Neural cell (in vitro differentiated cells): Measurements from ENCODE around the gene OTUB2. TPM values are rescaled to one million over a fixed set of nuclear protein-coding genes. Genes with fewer than 3 reads are reported as not detected.

Experiments
- H2AFZ ChIP-seq: fragments of 200-600, 300-800 bp; sonication (generic), shearing (Covaris generic); 2 replicates; pipeline ENCODE4 v1.6.0; 2014; ENCODE audit warnings: low read depth, mild to moderate bottlenecking, antibody characterized with exemption, low read length, moderate library complexity
- H3F3A ChIP-seq: fragments of 200-600 bp; shearing (Covaris generic); 2 replicates; pipeline ENCODE4 v1.6.1; 2016; ENCODE audit warnings: mild to moderate bottlenecking, moderate library complexity, mixed read lengths, antibody characterized with exemption, low read length; ENCODE audit not compliant: insufficient read depth, poor library complexity, severe bottlenecking
- H3K27ac ChIP-seq: fragments of 200-600, 300-800 bp; sonication (generic), shearing (Covaris generic); 2 replicates; pipeline ENCODE4 v1.5.1; 2014; ENCODE audit warnings: mild to moderate bottlenecking, low read length, moderate library complexity
- H3K27me3 ChIP-seq: fragments of 300-800, 200-600 bp; sonication (generic), shearing (Covaris generic); 2 replicates; pipeline ENCODE4 v1.6.0; 2014; ENCODE audit warnings: mild to moderate bottlenecking, low read depth, low read length, moderate library complexity; ENCODE audit not compliant: insufficient read depth
- H3K36me3 ChIP-seq: fragments of 300-800, 200-600 bp; sonication (generic), shearing (Covaris generic); 2 replicates; pipeline ENCODE4 v1.5.1; 2014; ENCODE audit warnings: mild to moderate bottlenecking, antibody characterized with exemption, low read length, moderate library complexity; ENCODE audit not compliant: insufficient read depth
- H3K4me2 ChIP-seq: fragments of 300-800, 200-600 bp; sonication (generic), shearing (Covaris generic); 2 replicates; pipeline ENCODE4 v1.6.0; 2014; ENCODE audit warnings: mild to moderate bottlenecking, low read length
- H3K4me3 ChIP-seq: fragments of 300-800, 200-600 bp; sonication (generic), shearing (Covaris generic); 2 replicates; pipeline ENCODE4 v1.5.1; 2014; ENCODE audit warnings: mild to moderate bottlenecking, low read length, moderate library complexity
- H3K79me2 ChIP-seq: fragments of 200-600 bp; shearing (Covaris generic); replicated peaks from 2 replicates; pipeline ENCODE4 v1.6.0; 2014; ENCODE audit warnings: mild to moderate bottlenecking, low read length, moderate library complexity; ENCODE audit not compliant: insufficient read depth
- H3K9ac ChIP-seq: fragments of 300-800, 200-600 bp; sonication (generic), shearing (Covaris generic); 2 replicates; pipeline ENCODE4 v1.6.1; 2016; ENCODE audit warnings: mild to moderate bottlenecking, low read length, mixed read lengths
- H3K9me2 ChIP-seq: fragments of 200-600 bp; shearing (Covaris generic); 2 replicates; pipeline ENCODE4 v1.6.1; 2016; ENCODE audit warnings: mild to moderate bottlenecking, low read length, mixed read lengths; ENCODE audit not compliant: insufficient read depth
- H3K9me3 ChIP-seq: fragments of 200-600, 300-800 bp; sonication (generic), shearing (Covaris generic); 2 replicates; pipeline ENCODE4 v1.6.1; 2016; ENCODE audit warnings: mild to moderate bottlenecking, mixed run types, low read length, moderate library complexity, mixed read lengths
- H4K20me1 ChIP-seq: fragments of 200-600 bp; shearing (Covaris generic); 2 replicates; pipeline ENCODE4 v1.6.1; 2016; ENCODE audit warnings: mild to moderate bottlenecking, mixed run types; ENCODE audit not compliant: insufficient read depth
- EP300 ChIP-seq: fragments of 450-650 bp; conservative IDR thresholded peaks from 2 replicates; pipeline ENCODE4 v1.6.1; 2014; ENCODE audit warnings: antibody characterized with exemption, mild to moderate bottlenecking, moderate library complexity; ENCODE audit not compliant: poor library complexity, severe bottlenecking
- EZH2 ChIP-seq: fragments of 200-600, 300-800 bp; shearing (Covaris generic), sonication (generic); IDR thresholded peaks from 2 replicates; pipeline ENCODE4 v1.6.1; 2014; ENCODE audit warnings: antibody characterized with exemption, low read length, borderline replicate concordance, mild to moderate bottlenecking; ENCODE audit not compliant: insufficient read depth, poor library complexity, severe bottlenecking
- MXI1 ChIP-seq: fragments of 450-650 bp; conservative IDR thresholded peaks from 2 replicates; pipeline ENCODE4 v1.6.1; 2014; ENCODE audit warnings: antibody characterized with exemption, mild to moderate bottlenecking; ENCODE audit not compliant: poor library complexity, severe bottlenecking
- POLR2AphosphoS5 ChIP-seq: IDR thresholded peaks from 2 replicates; pipeline ENCODE4 v1.6.1; 2012
- RAD21 ChIP-seq: fragments of 450-650 bp; conservative IDR thresholded peaks from 2 replicates; pipeline ENCODE4 v1.6.1; 2014; ENCODE audit warnings: antibody characterized with exemption, mild to moderate bottlenecking, moderate library complexity
- REST ChIP-seq: IDR thresholded peaks from 2 replicates; pipeline ENCODE4 v1.6.1; 2012; ENCODE audit warnings: borderline replicate concordance
- SMC3 ChIP-seq: fragments of 450-650 bp; conservative IDR thresholded peaks from 2 replicates; pipeline ENCODE4 v1.6.1; 2014; ENCODE audit warnings: antibody characterized with exemption, mild to moderate bottlenecking, moderate library complexity; ENCODE audit not compliant: poor library complexity
- TAF1 ChIP-seq: IDR thresholded peaks from 2 replicates; pipeline ENCODE4 v1.6.1; 2012; ENCODE audit warnings: low read depth
- polyA plus RNA-seq: library from polyadenylated mRNA; depleted of rRNA; stranded (reverse); fragments of >200 nt; gene quantifications from 2 replicates; pipeline ENCODE4 v1.2.3, GENCODE V29; 2014
- TF ChIP-seq, protein P1 (sequence below): fragments of 450-650 bp; IDR thresholded peaks from 2 replicates; pipeline ENCODE4 v1.5.1; 2014; ENCODE audit warnings: antibody characterized with exemption, mild to moderate bottlenecking, moderate library complexity; ENCODE audit not compliant: poor library complexity, severe bottlenecking

OTUB2 gene
- polyA plus RNA-seq, 1 donor from 2014 or later = 2.5 TPM

GRCh38 chr14:94040247-94040646 lies 14.1 kb downstream of the OTUB2 start:
- no peaks in the 10 kb centered on the region for H3K27me3 ChIP-seq

GRCh38 chr14:94040796-94041195 lies 14.7 kb downstream of the OTUB2 start:
- H3K9ac ChIP-seq = no peak overlapping the region
- H4K20me1 ChIP-seq = no peaks in the 10 kb centered on the region
- H3K36me3 ChIP-seq = no peaks in the 10 kb centered on the region
- H3K4me3 ChIP-seq = no peak overlapping the region
- no peak overlapping the region for H3K27ac ChIP-seq
- H3K9me2 ChIP-seq = no peaks in the 10 kb centered on the region
- TF ChIP-seq REST = no peak
- TF ChIP-seq RAD21 = no peak
- TF ChIP-seq EZH2 = no peak
- no peak for TF ChIP-seq POLR2AphosphoS5
- TF ChIP-seq SMC3 = no peak
- no peak for TF ChIP-seq MXI1
- TF ChIP-seq TAF1 = no peak
- TF ChIP-seq EP300 = no peak
- TF ChIP-seq, protein P1, sequence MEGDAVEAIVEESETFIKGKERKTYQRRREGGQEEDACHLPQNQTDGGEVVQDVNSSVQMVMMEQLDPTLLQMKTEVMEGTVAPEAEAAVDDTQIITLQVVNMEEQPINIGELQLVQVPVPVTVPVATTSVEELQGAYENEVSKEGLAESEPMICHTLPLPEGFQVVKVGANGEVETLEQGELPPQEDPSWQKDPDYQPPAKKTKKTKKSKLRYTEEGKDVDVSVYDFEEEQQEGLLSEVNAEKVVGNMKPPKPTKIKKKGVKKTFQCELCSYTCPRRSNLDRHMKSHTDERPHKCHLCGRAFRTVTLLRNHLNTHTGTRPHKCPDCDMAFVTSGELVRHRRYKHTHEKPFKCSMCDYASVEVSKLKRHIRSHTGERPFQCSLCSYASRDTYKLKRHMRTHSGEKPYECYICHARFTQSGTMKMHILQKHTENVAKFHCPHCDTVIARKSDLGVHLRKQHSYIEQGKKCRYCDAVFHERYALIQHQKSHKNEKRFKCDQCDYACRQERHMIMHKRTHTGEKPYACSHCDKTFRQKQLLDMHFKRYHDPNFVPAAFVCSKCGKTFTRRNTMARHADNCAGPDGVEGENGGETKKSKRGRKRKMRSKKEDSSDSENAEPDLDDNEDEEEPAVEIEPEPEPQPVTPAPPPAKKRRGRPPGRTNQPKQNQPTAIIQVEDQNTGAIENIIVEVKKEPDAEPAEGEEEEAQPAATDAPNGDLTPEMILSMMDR = no peak
- H3F3A ChIP-seq = no peaks in the 10 kb centered on the region
- H3K9me3 ChIP-seq = no peaks in the 10 kb centered on the region
- H3K27me3 ChIP-seq = no peaks in the 10 kb centered on the region
- H3K4me2 ChIP-seq = no peak overlapping the region
- no peaks in the 10 kb centered on the region for H3K79me2 ChIP-seq
- H2AFZ ChIP-seq = no peak overlapping the region

More at GRCh38 chr14:94040247-94040646, 14.1 kb downstream of the OTUB2 start:
- Histone ChIP-seq H3K4me2 (no peak overlapping the region), H2AFZ (no peak overlapping the region), H3K79me2 (no peaks in the 10 kb centered on the region), H3K27ac (no peak overlapping the region), H3K9me3 (no peaks in the 10 kb centered on the region), H4K20me1 (no peaks in the 10 kb centered on the region), H3K4me3 (no peak overlapping the region), H3K9ac (no peak overlapping the region), H3K36me3 (no peaks in the 10 kb centered on the region), H3F3A (no peaks in the 10 kb centered on the region), H3K9me2 (no peaks in the 10 kb centered on the region)
- TF ChIP-seq RAD21 = no peak
